SK-N-SH treated with all-trans-retinoic acid at 6 μM for 48 hours (cell line): ENCODE data around the gene ALKAL2.

Experiments
- ATAC-seq: fragments of 200-7000 bp; cut with Tn5 transposase; 3 replicates; pipeline ENCODE4 v1.9.1; 2020; ENCODE audit warnings: mild to moderate bottlenecking, moderate library complexity
- ARNTL ChIP-seq: fragments of 450-650 bp; formaldehyde crosslinking; IDR thresholded peaks from 2 replicates; pipeline ENCODE4 v1.5.0; 2020; ENCODE audit warnings: low read depth, mild to moderate bottlenecking, moderate library complexity, borderline replicate concordance
- BACH2 ChIP-seq: fragments of 250-450 bp; sonication (Bioruptor Pico); IDR thresholded peaks from 2 replicates; pipeline ENCODE4 v1.9.0; 2021; ENCODE audit warnings: mild to moderate bottlenecking, borderline replicate concordance
- CSDC2 ChIP-seq: fragments of 250-450 bp; sonication (Bioruptor Pico); IDR thresholded peaks from 2 replicates; pipeline ENCODE4 v1.5.0; 2020; ENCODE audit warnings: mild to moderate bottlenecking, moderate library complexity
- CSRNP3 ChIP-seq: fragments of 250-450 bp; sonication (Bioruptor Pico); IDR thresholded peaks from 2 replicates; pipeline ENCODE4 v1.5.1; 2021; ENCODE audit warnings: mild to moderate bottlenecking, moderate library complexity
- GLIS3 ChIP-seq: fragments of 250-450 bp; sonication (Bioruptor Pico); IDR thresholded peaks from 2 replicates; pipeline ENCODE4 v1.5.0; 2020; ENCODE audit warnings: mild to moderate bottlenecking, moderate library complexity
- ISL1 ChIP-seq: fragments of 250-450 bp; sonication (Bioruptor Pico); IDR thresholded peaks from 2 replicates; pipeline ENCODE4 v2.1.2; 2022; ENCODE audit warnings: mild to moderate bottlenecking, moderate library complexity
- OSR1 ChIP-seq: fragments of 250-450 bp; sonication (Bioruptor Pico); IDR thresholded peaks from 2 replicates; pipeline ENCODE4 v1.8.0; 2022; ENCODE audit warnings: moderate library complexity, mild to moderate bottlenecking, inconsistent platforms
- POU6F1 ChIP-seq: fragments of 250-450 bp; sonication (Bioruptor Pico); IDR thresholded peaks from 2 replicates; pipeline ENCODE4 v1.8.0; 2021; ENCODE audit warnings: low read depth, mild to moderate bottlenecking, moderate library complexity, borderline replicate concordance
- PPARA ChIP-seq: fragments of 250-450 bp; sonication (Bioruptor Pico); IDR thresholded peaks from 2 replicates; pipeline ENCODE4 v1.5.0; 2020; ENCODE audit warnings: mild to moderate bottlenecking, borderline replicate concordance
- RARB ChIP-seq: fragments of 250-450 bp; sonication (Bioruptor Pico); IDR thresholded peaks from 2 replicates; pipeline ENCODE4 v1.8.0; 2021; ENCODE audit warnings: mild to moderate bottlenecking, moderate library complexity
- SNAI2 ChIP-seq: fragments of 250-450 bp; sonication (Bioruptor Pico); IDR thresholded peaks from 2 replicates; pipeline ENCODE4 v1.5.0; 2020; ENCODE audit warnings: mild to moderate bottlenecking, moderate library complexity
- TCF4 ChIP-seq: fragments of 250-450 bp; sonication (Bioruptor Pico); IDR thresholded peaks from 2 replicates; pipeline ENCODE4 v1.8.0; 2021; ENCODE audit warnings: mild to moderate bottlenecking, moderate library complexity, borderline replicate concordance
- TOX ChIP-seq: fragments of 250-450 bp; sonication (Bioruptor Pico); IDR thresholded peaks from 2 replicates; pipeline ENCODE4 v1.8.0; 2021; ENCODE audit warnings: mild to moderate bottlenecking, moderate library complexity, borderline replicate concordance
- ZC3H10 ChIP-seq: fragments of 250-450 bp; sonication (Bioruptor Pico); IDR thresholded peaks from 2 replicates; pipeline ENCODE4 v1.5.1; 2021; ENCODE audit warnings: mild to moderate bottlenecking, moderate library complexity
- ZFP3 ChIP-seq: fragments of 250-450 bp; sonication (Bioruptor Pico); IDR thresholded peaks from 2 replicates; pipeline ENCODE4 v1.5.0; 2020; ENCODE audit warnings: mild to moderate bottlenecking, moderate library complexity
- ZFP30 ChIP-seq: fragments of 450-650 bp; formaldehyde crosslinking; IDR thresholded peaks from 2 replicates; pipeline ENCODE4 v1.5.0; 2022; ENCODE audit warnings: mild to moderate bottlenecking, moderate library complexity
- ZNF565 ChIP-seq: fragments of 450-650 bp; formaldehyde crosslinking; conservative IDR thresholded peaks from 2 replicates; pipeline ENCODE4 v1.5.0; 2020; ENCODE audit warnings: low read depth, mild to moderate bottlenecking, moderate library complexity
- ZNF70 ChIP-seq: fragments of 450-650 bp; formaldehyde crosslinking; IDR thresholded peaks from 2 replicates; pipeline ENCODE4 v1.5.0; 2020; ENCODE audit warnings: mild to moderate bottlenecking, moderate library complexity
- ZNF8 ChIP-seq: fragments of 450-650 bp; formaldehyde crosslinking; IDR thresholded peaks from 2 replicates; pipeline ENCODE4 v1.5.0; 2020; ENCODE audit warnings: mild to moderate bottlenecking, moderate library complexity
- TF ChIP-seq, protein P1 (sequence below): fragments of 250-450 bp; sonication (Bioruptor Pico); IDR thresholded peaks from 2 replicates; pipeline ENCODE4 v1.5.1; 2020; ENCODE audit warnings: low read depth, mild to moderate bottlenecking, moderate library complexity
- TF ChIP-seq, protein P2 (sequence below): fragments of 250-450 bp; sonication (Bioruptor Pico); IDR thresholded peaks from 2 replicates; pipeline ENCODE4 v1.8.0; 2020; ENCODE audit warnings: mild to moderate bottlenecking, moderate library complexity, borderline replicate concordance
- TF ChIP-seq, protein P3 (sequence below): fragments of 250-450 bp; sonication (Bioruptor Pico); IDR thresholded peaks from 2 replicates; pipeline ENCODE4 v1.5.0; 2020; ENCODE audit warnings: mild to moderate bottlenecking, moderate library complexity

ALKAL2 gene

DNA sequence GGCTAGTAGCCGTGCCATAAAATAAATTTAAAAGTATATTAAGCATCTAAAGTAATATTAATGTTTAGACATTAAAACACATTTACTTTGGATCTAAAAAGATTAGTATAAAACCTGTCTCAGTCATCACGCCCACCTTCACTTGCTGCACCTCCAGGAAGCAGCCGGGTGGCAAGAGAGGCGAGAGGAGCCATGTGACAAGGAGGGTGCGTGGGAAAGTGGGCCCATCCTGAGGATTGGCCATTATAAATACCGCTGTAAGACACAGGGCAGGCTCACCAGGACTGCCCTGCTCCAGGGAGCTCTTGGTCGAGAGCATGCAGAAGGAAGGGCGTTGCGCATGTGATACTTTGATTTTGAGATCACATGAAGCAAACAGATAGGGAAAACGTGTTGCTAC, 34.4 kb upstream of the ALKAL2 start:
- TF ChIP-seq, protein P1, sequence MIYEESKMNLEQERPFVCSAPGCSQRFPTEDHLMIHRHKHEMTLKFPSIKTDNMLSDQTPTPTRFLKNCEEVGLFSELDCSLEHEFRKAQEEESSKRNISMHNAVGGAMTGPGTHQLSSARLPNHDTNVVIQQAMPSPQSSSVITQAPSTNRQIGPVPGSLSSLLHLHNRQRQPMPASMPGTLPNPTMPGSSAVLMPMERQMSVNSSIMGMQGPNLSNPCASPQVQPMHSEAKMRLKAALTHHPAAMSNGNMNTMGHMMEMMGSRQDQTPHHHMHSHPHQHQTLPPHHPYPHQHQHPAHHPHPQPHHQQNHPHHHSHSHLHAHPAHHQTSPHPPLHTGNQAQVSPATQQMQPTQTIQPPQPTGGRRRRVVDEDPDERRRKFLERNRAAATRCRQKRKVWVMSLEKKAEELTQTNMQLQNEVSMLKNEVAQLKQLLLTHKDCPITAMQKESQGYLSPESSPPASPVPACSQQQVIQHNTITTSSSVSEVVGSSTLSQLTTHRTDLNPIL (CRISPR knock-in tag) = no peak
- TF ChIP-seq, protein P2, sequence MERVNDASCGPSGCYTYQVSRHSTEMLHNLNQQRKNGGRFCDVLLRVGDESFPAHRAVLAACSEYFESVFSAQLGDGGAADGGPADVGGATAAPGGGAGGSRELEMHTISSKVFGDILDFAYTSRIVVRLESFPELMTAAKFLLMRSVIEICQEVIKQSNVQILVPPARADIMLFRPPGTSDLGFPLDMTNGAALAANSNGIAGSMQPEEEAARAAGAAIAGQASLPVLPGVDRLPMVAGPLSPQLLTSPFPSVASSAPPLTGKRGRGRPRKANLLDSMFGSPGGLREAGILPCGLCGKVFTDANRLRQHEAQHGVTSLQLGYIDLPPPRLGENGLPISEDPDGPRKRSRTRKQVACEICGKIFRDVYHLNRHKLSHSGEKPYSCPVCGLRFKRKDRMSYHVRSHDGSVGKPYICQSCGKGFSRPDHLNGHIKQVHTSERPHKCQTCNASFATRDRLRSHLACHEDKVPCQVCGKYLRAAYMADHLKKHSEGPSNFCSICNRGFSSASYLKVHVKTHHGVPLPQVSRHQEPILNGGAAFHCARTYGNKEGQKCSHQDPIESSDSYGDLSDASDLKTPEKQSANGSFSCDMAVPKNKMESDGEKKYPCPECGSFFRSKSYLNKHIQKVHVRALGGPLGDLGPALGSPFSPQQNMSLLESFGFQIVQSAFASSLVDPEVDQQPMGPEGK (CRISPR knock-in tag) = no peak
- TF ChIP-seq ZFP3 = no peak
- TF ChIP-seq, protein P3, sequence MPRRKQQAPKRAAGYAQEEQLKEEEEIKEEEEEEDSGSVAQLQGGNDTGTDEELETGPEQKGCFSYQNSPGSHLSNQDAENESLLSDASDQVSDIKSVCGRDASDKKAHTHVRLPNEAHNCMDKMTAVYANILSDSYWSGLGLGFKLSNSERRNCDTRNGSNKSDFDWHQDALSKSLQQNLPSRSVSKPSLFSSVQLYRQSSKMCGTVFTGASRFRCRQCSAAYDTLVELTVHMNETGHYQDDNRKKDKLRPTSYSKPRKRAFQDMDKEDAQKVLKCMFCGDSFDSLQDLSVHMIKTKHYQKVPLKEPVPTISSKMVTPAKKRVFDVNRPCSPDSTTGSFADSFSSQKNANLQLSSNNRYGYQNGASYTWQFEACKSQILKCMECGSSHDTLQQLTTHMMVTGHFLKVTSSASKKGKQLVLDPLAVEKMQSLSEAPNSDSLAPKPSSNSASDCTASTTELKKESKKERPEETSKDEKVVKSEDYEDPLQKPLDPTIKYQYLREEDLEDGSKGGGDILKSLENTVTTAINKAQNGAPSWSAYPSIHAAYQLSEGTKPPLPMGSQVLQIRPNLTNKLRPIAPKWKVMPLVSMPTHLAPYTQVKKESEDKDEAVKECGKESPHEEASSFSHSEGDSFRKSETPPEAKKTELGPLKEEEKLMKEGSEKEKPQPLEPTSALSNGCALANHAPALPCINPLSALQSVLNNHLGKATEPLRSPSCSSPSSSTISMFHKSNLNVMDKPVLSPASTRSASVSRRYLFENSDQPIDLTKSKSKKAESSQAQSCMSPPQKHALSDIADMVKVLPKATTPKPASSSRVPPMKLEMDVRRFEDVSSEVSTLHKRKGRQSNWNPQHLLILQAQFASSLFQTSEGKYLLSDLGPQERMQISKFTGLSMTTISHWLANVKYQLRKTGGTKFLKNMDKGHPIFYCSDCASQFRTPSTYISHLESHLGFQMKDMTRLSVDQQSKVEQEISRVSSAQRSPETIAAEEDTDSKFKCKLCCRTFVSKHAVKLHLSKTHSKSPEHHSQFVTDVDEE (CRISPR knock-in tag) = no peak
- no peak for TF ChIP-seq CSDC2 (CRISPR knock-in tag)
- TF ChIP-seq PPARA = no peak
- TF ChIP-seq ISL1 (CRISPR knock-in tag) = no peak
- TF ChIP-seq GLIS3 = no peak
- TF ChIP-seq ARNTL (CRISPR knock-in tag) = no peak
- no peak for TF ChIP-seq TOX (CRISPR knock-in tag)
- no peak for TF ChIP-seq TCF4
- no peak for TF ChIP-seq ZNF565 (CRISPR knock-in tag)
- TF ChIP-seq BACH2 = no peak
- no peak for TF ChIP-seq ZC3H10 (CRISPR knock-in tag)
- TF ChIP-seq OSR1 (CRISPR knock-in tag) = no peak
- no peak for TF ChIP-seq CSRNP3 (CRISPR knock-in tag)
- no peak for TF ChIP-seq POU6F1
- no peak for ATAC-seq

DNA sequence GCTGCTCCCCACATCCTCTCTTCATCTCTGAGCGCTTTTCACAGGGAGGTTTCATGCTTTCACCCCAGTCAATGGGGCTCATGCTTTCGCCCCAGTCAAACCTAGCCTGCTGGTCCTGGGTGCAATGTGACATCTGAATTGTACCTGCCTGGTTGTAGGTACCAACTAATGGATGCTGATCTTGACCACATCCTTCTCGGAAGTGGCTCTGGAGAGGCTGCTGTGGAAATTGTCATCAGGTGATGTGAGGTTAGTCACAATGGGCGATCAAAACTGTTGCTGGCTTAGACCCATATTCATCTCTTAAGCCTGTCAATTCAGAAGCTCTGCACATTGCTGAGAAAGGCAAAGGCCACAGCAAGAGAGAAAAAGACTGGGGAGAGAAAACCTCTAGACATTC, 32.7 kb upstream of the ALKAL2 start:
- ATAC-seq = no peak
- no peak for TF ChIP-seq GLIS3
- TF ChIP-seq, protein P1 (CRISPR knock-in tag) = no peak
- TF ChIP-seq RARB (CRISPR knock-in tag) = no peak
- no peak for TF ChIP-seq SNAI2 (CRISPR knock-in tag)
- no peak for TF ChIP-seq ARNTL (CRISPR knock-in tag)
- TF ChIP-seq BACH2 = no peak
- TF ChIP-seq ZNF565 (CRISPR knock-in tag) = no peak
- no peak for TF ChIP-seq CSDC2 (CRISPR knock-in tag)
- TF ChIP-seq, protein P3 (CRISPR knock-in tag) = no peak
- no peak for TF ChIP-seq ZC3H10 (CRISPR knock-in tag)
- TF ChIP-seq ISL1 (CRISPR knock-in tag) = no peak
- TF ChIP-seq PPARA = no peak
- no peak for TF ChIP-seq OSR1 (CRISPR knock-in tag)
- TF ChIP-seq CSRNP3 (CRISPR knock-in tag) = no peak
- no peak for TF ChIP-seq ZFP30 (CRISPR knock-in tag)
- TF ChIP-seq ZNF8 (CRISPR knock-in tag) = no peak
- no peak for TF ChIP-seq ZFP3
- no peak for TF ChIP-seq ZNF70 (CRISPR knock-in tag)
